NCI-H2171 (cell line): ENCODE results near the gene ABCA9.
"Not testable (repeated sequence)": the region's sequence is repeated elsewhere in the genome, so short reads cannot be mapped to it uniquely, and the experiment has no call there.

Source experiments
- DNase-seq: peaks from one replicate; lab custom pipeline; 2025; lab: John Stamatoyannopoulos, UW

ABCA9 gene, protein sequence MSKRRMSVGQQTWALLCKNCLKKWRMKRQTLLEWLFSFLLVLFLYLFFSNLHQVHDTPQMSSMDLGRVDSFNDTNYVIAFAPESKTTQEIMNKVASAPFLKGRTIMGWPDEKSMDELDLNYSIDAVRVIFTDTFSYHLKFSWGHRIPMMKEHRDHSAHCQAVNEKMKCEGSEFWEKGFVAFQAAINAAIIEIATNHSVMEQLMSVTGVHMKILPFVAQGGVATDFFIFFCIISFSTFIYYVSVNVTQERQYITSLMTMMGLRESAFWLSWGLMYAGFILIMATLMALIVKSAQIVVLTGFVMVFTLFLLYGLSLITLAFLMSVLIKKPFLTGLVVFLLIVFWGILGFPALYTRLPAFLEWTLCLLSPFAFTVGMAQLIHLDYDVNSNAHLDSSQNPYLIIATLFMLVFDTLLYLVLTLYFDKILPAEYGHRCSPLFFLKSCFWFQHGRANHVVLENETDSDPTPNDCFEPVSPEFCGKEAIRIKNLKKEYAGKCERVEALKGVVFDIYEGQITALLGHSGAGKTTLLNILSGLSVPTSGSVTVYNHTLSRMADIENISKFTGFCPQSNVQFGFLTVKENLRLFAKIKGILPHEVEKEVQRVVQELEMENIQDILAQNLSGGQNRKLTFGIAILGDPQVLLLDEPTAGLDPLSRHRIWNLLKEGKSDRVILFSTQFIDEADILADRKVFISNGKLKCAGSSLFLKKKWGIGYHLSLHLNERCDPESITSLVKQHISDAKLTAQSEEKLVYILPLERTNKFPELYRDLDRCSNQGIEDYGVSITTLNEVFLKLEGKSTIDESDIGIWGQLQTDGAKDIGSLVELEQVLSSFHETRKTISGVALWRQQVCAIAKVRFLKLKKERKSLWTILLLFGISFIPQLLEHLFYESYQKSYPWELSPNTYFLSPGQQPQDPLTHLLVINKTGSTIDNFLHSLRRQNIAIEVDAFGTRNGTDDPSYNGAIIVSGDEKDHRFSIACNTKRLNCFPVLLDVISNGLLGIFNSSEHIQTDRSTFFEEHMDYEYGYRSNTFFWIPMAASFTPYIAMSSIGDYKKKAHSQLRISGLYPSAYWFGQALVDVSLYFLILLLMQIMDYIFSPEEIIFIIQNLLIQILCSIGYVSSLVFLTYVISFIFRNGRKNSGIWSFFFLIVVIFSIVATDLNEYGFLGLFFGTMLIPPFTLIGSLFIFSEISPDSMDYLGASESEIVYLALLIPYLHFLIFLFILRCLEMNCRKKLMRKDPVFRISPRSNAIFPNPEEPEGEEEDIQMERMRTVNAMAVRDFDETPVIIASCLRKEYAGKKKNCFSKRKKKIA (N-terminal part only)

DNA sequence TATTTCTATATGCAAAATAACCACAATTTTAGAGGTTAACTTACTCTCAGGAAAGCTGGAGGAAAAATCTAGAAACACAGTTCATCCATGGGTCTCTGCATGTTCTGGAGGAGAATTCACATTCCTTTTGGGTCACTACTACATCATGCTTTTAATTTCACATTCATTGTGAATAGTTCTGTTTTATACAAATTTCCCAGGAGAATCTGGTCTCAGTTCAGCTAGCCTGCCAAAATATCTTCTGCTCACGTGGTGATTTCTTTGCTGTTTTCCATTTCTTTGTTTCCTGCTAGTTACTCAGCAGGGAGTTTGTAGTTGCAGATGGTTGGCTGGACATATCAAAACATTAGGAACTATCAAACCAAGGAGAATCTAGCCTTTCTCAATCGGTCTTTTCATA is at the start of gene ABCA9:
Gene ABCA9, minus strand, starts transcription at position 106 of the 400 bp plus-strand sequence. CDS start 9,801 bp downstream, outside the sequence.
- no peak for DNase-seq

DNA sequence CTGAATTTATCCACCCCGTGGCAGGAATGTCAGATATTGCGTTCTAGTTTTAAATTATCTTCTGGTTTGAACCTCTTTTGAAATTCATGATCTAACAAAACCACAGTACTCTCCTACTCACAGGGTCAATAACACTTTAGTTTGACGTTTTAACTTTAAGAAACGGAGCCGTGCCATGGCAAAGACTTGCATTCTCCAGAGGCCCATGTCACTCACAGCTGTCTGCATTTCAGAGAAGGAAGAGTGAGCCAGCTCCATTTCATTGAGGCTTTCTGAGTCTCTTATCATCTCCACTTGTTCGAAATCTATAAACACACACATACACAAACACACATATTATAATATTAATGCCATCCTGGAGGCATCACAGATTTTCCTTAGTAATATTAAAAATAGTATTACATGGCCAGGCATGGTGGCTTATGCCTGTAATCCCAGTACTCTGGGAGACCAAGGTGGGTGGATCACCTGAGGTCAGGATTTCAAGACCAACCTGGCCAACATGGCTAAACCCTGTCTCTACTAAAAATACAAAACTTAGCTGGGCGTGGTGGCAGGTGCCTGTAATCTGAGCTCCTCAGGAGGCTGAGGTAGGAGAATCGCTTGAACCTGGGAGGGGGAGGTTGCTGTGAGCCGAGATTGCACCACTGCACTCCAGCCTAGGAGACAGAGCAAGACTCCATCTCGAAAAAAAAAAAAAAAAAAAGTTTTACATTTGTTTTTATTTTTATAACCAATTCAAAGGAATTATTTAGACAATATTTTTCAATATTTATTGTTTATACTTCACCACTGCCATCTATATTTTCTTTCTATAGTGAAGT is 45.4 kb upstream of the ABCA9 start:
- no peak for DNase-seq

GRCh38 chr17:69103557-69104233 is 43.0 kb upstream of the ABCA9 start:
- DNase-seq: no peak

- no peak for DNase-seq
Observed at GRCh38 chr17:69098625-69099024, 37.9 kb upstream of the ABCA9 start.

- no peak for DNase-seq
Observed at GRCh38 chr17:69096541-69096940, 35.8 kb upstream of the ABCA9 start.

DNA sequence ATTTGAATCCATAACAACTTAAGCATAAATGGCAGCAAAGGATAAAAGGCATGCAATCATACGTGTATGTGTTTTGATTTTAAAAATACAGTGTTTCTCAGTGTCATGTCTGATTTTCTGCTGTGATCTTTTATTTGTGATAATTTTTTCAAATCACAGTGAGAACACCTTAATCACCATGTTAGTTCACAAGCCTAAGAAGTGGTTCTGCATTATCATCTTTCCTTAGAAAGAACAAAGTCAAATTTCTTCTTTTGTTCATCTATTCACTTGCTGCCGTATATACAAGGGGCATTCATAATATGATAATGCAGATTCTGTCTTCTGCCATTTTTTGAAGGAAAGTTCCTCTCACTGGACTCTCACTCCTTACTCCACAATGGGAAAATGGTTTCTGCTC is 33.3 kb upstream of the ABCA9 start:
- DNase-seq: no peak

DNA sequence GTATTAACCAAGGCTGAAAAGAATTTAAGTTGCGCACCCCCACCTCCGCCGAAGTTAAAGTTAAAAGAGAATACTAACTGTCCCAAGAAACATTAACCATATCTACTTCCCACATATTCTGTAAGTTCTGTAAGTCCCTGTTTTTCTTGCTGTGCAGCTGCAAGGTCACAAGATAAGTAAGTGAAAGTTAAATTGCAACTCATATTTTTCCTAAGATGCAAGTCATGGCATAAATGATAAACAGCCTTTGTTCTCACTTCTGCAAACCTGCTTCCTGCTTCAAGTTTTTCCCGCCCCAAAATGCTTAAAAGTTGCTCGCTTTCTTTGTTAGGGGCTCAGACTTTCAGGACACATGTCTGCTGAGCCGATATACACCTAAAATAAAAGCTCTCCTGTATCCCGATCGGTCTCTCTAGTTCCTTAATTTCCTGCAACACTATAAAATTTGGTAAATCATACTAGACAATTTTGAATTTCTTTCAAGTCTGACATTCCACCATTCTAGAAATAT is 32.6 kb upstream of the ABCA9 start:
- no peak for DNase-seq

- no peak for DNase-seq
Observed at GRCh38 chr17:69090365-69090764, 29.6 kb upstream of the ABCA9 start.

GRCh38 chr17:69088643-69089200 is 28.0 kb upstream of the ABCA9 start:
- no peak for DNase-seq

GRCh38 chr17:69086641-69087040 is 25.9 kb upstream of the ABCA9 start:
- DNase-seq: no peak

DNA sequence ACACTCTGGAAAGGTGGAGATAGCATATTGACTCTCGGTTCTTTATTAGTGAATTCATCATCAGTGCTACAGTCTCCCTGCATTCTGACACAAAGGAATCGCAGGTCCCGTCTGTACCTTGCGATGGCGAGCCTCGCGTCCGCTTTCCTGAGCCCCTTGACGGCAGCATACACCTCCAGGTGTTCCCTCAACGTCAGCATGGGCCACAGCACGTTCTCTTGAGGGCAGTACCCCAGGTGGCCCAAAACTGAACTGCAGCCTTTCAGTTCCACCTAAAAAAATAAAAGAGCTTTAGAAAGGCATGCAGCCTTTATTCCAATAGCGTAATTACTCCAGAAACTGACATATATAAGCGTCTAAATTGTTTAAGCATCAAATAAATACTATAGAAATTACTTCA is 24.2 kb upstream of the ABCA9 start:
- no peak for DNase-seq

GRCh38 chr17:69082696-69083095 is 22.0 kb upstream of the ABCA9 start:
- no peak for DNase-seq

DNA sequence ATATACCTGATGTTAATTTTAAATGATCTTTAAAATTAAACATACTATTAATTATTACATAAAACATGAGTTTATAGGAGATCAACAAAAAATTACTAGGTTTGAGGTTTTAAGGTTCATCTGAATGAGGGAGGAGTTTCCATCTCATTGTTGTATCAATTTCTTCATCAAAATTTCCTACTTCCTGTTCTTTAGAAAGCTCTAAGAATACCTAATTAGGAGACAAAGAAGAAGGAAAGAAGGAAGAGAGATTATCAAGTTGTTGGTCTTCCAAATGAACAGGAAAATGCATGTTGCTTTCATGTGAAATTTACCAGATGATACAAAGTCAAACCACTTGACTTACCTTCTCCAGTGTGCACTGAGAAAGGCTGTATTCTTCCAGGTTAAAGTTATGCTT is 18.1 kb upstream of the ABCA9 start:
- DNase-seq: no peak

GRCh38 chr17:69075823-69076222 is 15.1 kb upstream of the ABCA9 start:
- DNase-seq: no peak

GRCh38 chr17:69073392-69073791 is 12.7 kb upstream of the ABCA9 start:
- DNase-seq: not testable (repeated sequence)

- not testable (repeated sequence) for DNase-seq
Observed at GRCh38 chr17:69072803-69073256, 12.1 kb upstream of the ABCA9 start.

DNA sequence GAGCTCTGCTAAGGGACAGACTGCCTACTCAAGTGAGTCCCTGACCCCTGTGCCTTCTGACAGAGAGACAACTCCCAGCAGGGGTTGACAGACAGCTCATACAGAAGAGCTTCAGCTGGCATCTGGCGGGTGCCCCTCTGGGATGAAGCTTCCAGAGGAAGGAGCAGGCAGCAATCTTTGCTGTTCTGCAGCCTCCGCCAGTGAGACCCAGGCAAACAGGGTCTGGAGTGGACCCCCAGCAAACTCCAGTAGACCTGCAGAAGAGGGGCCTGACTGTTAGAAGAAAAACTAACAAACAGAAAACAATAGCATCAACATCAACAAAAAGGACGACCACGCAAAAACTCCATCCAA is 10.5 kb upstream of the ABCA9 start:
- not testable (repeated sequence) for DNase-seq

DNA sequence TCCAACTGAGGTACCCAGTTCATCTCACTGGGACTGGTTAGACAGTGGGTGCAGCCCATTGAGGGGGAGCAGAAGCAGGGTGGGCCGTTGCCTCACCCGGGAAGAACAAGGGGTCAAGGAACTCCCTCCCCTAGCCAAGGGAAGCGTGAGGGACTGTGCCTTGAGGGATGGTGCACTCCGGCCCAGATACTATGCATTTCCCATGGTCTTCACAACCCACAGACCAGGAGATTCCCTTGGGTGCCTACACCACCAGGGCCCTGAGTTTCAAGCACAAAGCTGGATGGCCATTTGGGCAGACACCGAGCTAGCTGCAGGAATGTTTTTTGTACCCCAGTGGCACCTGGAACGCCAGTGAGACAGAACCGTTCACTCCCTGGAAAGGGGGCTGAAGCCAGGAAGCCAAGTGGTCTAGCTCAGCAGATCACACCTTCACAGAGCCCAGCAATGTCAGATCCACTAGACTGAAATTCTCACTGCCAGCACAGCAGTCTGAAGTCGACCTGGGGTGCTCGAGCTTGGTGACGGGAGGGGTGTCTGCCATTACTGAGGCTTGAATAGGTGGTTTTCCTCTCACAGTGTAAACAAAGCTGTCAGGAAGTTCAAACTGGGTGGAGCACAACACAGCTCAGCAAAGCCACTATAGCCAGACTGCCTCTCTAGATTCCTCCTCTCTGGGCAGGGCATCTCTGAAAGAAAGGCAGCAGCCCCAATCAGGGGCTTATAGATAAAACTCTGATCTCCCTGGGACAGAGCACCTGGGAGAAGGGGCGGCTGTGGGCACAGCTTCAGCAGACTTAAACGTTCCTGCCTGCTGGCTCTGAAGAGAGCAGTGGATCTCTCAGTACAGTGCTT is 9.9 kb upstream of the ABCA9 start:
- DNase-seq: not testable (repeated sequence)

DNA sequence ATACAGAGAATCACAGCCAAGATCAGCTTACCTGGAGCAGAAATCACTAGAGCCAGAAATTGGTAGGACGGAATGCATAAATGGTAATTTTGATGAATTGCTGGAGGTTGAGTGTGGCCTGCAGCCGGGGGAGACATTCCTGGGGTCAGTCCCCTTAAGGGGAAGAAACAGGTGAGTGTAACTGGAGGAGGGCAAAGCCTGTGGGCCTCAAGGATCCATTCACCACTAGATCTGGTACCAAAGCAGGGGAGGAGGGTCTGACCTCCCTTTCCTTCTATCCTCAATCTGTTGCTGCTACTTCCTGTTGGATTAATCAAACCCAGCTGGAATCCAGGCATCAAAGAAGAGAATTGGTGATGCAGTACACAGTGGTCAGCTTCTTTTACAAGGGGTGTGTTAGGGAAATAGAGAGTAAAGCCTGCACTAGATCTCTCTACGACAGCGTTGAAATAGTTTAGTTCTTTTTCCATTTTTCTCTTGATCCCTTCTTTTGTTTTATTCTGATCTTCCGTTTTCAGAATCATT is 8.6 kb upstream of the ABCA9 start:
- DNase-seq: no peak
